Measurements from ENCODE around the gene HECTD2.
"Not testable (repeated sequence)": the region's sequence is repeated elsewhere in the genome, so short reads cannot be mapped to it uniquely, and the experiment has no call there.

HECTD2 gene

GRCh38 chr10:91479583-91479982 is 69.4 kb downstream of the HECTD2 start:
- DNase-seq = no peak

- DNase-seq = no peak
Measured at GRCh38 chr10:91487911-91488582, 77.9 kb downstream of the HECTD2 start.

- no peak for DNase-seq
Measured at GRCh38 chr10:91493313-91493712, 83.2 kb downstream of the HECTD2 start.

GRCh38 chr10:91495402-91495801 is 85.3 kb downstream of the HECTD2 start:
- DNase-seq = no peak

- DNase-seq = no peak
Measured at GRCh38 chr10:91496016-91496415, 85.9 kb downstream of the HECTD2 start.

GRCh38 chr10:91511549-91512330 is 101.6 kb downstream of the HECTD2 start:
- DNase-seq = no peak

GRCh38 chr10:91512458-91512857 is 102.3 kb downstream of the HECTD2 start:
- DNase-seq = no peak

- DNase-seq = no peak
Measured at GRCh38 chr10:91513598-91514424, 103.7 kb downstream of the HECTD2 start.

- DNase-seq = no peak
Measured at GRCh38 chr10:91514787-91515186, 104.6 kb downstream of the HECTD2 start.

GRCh38 chr10:91517394-91517793 is 107.2 kb downstream of the HECTD2 start:
- no peak for DNase-seq

- DNase-seq = no peak
Measured at GRCh38 chr10:91519899-91520514, 109.9 kb downstream of the HECTD2 start.

GRCh38 chr10:91520661-91521060 is 110.5 kb downstream of the HECTD2 start:
- DNase-seq = no peak

- no peak for DNase-seq
Measured at GRCh38 chr10:91521439-91521838, 111.3 kb downstream of the HECTD2 start.

GRCh38 chr10:91525896-91526712 is 116.0 kb downstream of the HECTD2 start:
- DNase-seq = no peak

GRCh38 chr10:91528080-91528479 is 117.9 kb downstream of the HECTD2 start:
- no peak for DNase-seq

GRCh38 chr10:91528768-91529167 is 118.6 kb downstream of the HECTD2 start:
- no peak for DNase-seq

- DNase-seq = not testable (repeated sequence)
Measured at GRCh38 chr10:91534789-91535188, 124.6 kb downstream of the HECTD2 start.

- DNase-seq = no peak
Measured at GRCh38 chr10:91536111-91536510, 126.0 kb downstream of the HECTD2 start.

- no peak for DNase-seq
Measured at GRCh38 chr10:91536733-91537132, 126.6 kb downstream of the HECTD2 start.

- no peak for DNase-seq
Measured at GRCh38 chr10:91537614-91538383, 127.7 kb downstream of the HECTD2 start.

- no peak for DNase-seq
Measured at GRCh38 chr10:91539930-91540329, 129.8 kb downstream of the HECTD2 start.

Measured in CD4-positive, alpha-beta T cell treated with Interleukin-1 beta for 1 hour (primary cell).